ENCODE measurements around the gene RNF19B.

GRCh38 chr1:33008051-33008914 is 43.7 kb upstream of the RNF19B start:
- no peak for TF ChIP-seq POLR2A (IDR thresholded peaks at IDR 0.05)
- no peak for TF ChIP-seq CTCF (IDR thresholded peaks at IDR 0.05)
